Measurements from ENCODE around the gene RPTOR.

Gene RPTOR

DNA sequence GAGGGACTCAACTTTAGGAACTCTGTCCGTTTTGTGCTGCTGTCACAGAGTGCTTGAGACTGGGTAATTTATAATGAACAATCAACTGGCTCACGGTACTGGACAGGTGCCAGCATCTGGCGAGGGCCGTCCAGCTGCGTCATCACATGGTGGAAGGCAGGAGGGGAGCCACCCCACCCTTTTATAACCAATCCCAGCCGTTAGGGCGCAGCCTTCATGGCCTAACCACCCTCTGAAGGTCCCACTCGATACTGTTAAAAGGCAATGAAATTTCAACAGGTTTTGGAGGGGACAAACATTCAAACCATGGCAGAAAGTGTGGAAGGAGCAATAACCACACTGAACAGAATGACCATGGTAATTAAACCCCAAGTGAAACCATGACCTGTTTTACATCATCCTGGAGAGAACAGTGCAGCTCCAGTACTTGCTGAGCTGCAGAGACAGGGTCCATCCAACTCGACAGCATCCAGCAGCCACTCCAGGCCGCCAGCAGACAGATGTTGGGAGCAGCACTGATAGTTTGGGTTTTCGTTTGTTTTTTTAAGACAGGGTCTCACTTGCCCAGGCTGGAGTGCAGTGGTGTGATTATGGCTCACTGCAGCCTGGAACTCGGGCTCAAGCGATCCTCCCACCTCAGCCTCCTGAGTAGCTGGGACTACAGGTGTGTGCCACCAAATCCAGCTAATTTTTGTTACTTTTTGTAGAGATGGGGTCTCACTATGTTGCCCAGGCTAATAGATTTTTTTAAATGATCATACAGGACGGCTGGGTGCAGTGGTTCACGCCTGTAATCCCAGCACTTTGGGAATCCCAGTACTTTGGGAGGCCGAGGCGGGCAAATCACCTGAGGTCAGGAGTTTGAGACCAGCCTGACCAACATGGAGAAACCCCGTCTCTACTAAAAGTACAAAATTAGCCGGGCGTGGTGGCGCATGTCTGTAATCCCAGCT is 458.0 kb downstream of the RPTOR start:
- DNase-seq (ENCODE audit: low read depth in 2 of 2, low spot score in 1 of 2), result no peak

- no peak for DNase-seq (ENCODE audit: low read depth in 2 of 2, low spot score in 1 of 2)
Measured at GRCh38 chr17:81003711-81004475, 459.3 kb downstream of the RPTOR start.

DNA sequence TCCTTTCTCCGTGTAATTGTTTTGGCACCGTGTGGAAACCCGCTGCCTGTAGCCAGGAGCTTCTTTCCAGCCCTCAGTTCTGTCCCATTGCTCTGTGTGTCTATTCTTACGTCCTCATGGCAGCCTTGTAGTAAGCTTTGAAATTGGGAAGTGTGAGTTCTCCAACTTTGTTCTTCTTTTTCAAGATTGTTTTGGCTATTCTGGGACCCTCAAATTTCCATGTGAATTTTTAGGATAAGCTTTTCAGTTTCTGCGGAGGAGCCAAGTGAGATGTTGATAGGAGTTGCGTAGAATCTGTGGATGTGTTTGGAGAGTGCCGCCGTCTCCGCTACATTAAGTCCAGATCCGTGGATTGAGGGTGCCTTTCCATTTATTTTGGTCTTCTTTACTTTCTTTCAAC is 462.3 kb downstream of the RPTOR start:
- no peak for DNase-seq (ENCODE audit: low read depth in 2 of 2, low spot score in 1 of 2)

DNA sequence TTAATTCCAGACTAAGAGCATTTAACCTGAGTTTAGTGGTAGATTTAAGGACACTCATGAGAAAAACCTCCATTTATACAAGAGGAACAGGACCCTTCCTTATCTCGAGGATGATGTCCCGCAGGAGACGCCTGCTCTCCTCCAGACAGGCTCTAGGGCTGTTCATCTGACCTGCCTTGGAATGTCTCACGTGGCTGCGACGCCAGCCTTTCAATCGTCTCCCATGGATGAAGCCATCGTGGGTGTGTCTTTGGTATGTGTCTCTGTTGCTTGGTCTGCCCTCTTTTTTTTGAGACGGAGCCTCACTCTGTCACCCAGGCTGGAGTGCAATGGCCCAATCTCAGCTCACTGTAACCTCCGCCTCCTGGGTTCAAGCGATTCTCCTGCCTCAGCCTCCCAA is 463.5 kb downstream of the RPTOR start:
- DNase-seq (ENCODE audit: low read depth in 2 of 2, low spot score in 1 of 2), result no peak

- no peak for DNase-seq (ENCODE audit: low read depth in 2 of 2, low spot score in 1 of 2)
Measured at GRCh38 chr17:81009136-81009535, 464.5 kb downstream of the RPTOR start.

DNA sequence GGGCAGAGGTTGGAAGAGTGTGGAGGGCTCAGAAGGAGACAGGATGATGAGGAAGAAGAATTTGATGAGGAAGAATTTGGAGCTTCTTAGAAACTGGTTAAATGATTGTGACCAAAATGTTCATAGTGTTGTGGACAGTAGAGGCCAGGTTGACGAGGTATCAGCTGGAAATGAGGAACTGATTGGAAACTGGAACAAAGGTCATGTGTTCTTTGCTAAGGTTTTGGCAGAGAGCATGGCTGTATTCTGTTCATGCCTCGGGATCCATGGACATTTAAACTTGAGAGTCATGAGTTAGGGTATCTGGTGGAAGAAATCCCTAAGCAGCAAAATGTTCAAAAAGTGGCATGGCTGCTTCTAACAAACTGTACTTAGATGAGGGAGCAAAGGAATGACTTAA is 466.3 kb downstream of the RPTOR start:
- no peak for DNase-seq (ENCODE audit: low read depth in 2 of 2, low spot score in 1 of 2)

- DNase-seq (ENCODE audit: low read depth in 2 of 2, low spot score in 1 of 2), result no peak
Measured at GRCh38 chr17:81011951-81012350, 467.3 kb downstream of the RPTOR start.

DNA sequence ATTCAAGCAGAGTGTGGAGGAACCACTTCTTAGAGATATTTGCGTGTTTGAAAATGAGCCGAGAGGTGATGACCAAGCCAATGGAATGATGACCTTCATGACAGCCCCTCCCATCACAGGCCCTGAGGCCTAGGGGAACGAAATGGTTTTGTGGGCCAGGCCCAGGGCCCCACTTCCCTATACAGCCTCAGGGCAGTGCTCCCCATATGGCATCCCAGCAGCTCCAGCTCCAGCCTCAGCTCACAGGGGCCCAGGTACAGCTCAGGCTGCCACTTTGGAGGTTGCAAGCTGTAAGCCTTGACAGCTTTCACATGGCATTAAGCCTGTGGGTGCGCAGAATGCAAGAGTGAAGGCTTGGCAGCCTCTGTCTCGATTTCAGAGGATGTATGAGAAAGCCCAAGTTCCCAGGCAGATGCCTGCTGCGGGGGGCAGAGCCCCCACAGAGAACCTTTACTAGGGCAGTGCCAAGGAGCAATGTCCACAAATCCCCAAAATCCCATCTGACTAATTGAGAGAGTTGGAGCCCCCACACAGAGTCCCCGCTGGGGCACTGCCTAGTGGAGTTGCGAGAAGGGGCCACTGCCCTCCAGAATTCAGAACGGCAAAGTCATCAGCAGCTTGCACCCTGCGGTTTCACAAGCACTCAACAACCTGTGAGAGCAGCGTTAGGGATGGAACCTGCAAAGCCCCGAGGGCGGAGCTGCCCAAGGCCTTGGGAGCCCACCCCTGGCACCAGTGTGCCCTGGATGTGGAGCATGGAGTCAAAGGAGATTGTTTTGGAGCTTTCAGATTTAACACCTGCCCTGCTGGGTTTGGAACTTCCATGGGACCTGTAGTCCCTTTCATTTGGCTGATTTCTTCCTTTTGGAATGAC is 468.2 kb downstream of the RPTOR start:
- DNase-seq (ENCODE audit: low read depth in 2 of 2, low spot score in 1 of 2), result no peak

DNA sequence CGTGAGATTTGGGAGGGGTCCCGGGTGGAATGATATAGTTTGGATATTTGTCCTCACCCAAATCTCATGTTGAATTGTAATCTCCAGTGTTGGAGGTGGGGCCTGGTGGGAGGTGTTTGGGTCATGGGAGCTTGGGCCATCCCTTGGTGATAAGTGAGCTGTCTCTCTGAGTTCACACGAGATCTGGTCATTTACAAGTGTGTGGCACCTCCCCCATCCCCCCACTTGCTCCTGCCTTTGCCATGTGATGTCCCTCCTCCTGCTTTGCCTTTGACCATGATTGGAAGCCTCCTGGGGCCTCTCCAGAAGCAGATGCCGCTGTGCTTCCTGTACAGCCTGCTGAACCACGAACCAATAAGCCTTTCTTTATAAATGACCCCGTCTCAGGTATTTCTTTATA is 469.0 kb downstream of the RPTOR start:
- DNase-seq (ENCODE audit: low read depth in 2 of 2, low spot score in 1 of 2), result no peak

GRCh38 chr17:81015136-81015535 is 470.5 kb downstream of the RPTOR start:
- no peak for DNase-seq (ENCODE audit: low read depth in 2 of 2, low spot score in 1 of 2)

Measured in stimulated activated CD8-positive, alpha-beta memory T cell treated with anti-CD3 and anti-CD28 coated beads, Interleukin-4, amount 100 ng/mL, for 1 hour (primary cell).